HG03135 (cell line): ENCODE results near the gene APOL5.

Source experiments
- ATAC-seq: cut with Tn5 transposase; IDR thresholded peaks from one replicate; pipeline ENCODE4 v1.9.1; 2021; ENCODE audit warnings: mild to moderate bottlenecking, moderate library complexity; ENCODE audit not compliant: unreplicated experiment

The APOL5 gene

GRCh38 chr22:35739931-35740380 lies 22.3 kb downstream of the APOL5 start:
- ATAC-seq: no peak

- ATAC-seq: no peak
These were observed 22.9 kb downstream of the APOL5 start for GRCh38 chr22:35740616-35741015.

GRCh38 chr22:35742342-35743100 lies 24.8 kb downstream of the APOL5 start:
- no peak for ATAC-seq

- ATAC-seq: no peak
These were observed 25.7 kb downstream of the APOL5 start for GRCh38 chr22:35743326-35743860.

GRCh38 chr22:35746248-35746647 lies 28.6 kb downstream of the APOL5 start:
- no peak for ATAC-seq

GRCh38 chr22:35746946-35747703 lies 29.5 kb downstream of the APOL5 start:
- ATAC-seq: no peak

GRCh38 chr22:35749808-35750207 lies 32.1 kb downstream of the APOL5 start:
- peak; percentile 67 for ATAC-seq

- ATAC-seq: no peak
These were observed 34.6 kb downstream of the APOL5 start for GRCh38 chr22:35752006-35752862.

- ATAC-seq: no peak
These were observed 35.2 kb downstream of the APOL5 start for GRCh38 chr22:35752863-35753189.

GRCh38 chr22:35754761-35755160 lies 37.1 kb downstream of the APOL5 start:
- ATAC-seq: no peak

GRCh38 chr22:35756722-35757121 lies 39.0 kb downstream of the APOL5 start:
- ATAC-seq: no peak

- ATAC-seq: no peak
These were observed 40.7 kb downstream of the APOL5 start for GRCh38 chr22:35758394-35758793.

- no peak for ATAC-seq
These were observed 43.4 kb downstream of the APOL5 start for GRCh38 chr22:35761037-35761436.

- ATAC-seq: no peak
These were observed 49.2 kb downstream of the APOL5 start for GRCh38 chr22:35766654-35767580.

GRCh38 chr22:35769974-35770373 lies 52.3 kb downstream of the APOL5 start:
- no peak for ATAC-seq

GRCh38 chr22:35775339-35775738 lies 57.7 kb downstream of the APOL5 start:
- no peak for ATAC-seq

GRCh38 chr22:35777335-35777975 lies 59.8 kb downstream of the APOL5 start:
- no peak for ATAC-seq
